ENCODE results near the gene ABAT.

The ABAT gene

GRCh38 chr16:8822403-8822802, 148.0 kb downstream of the ABAT start:
- H3K27ac ChIP-seq (ENCODE audit: low read depth, low read length) = no peak overlapping the region
- no peak overlapping the region for H3K9ac ChIP-seq (ENCODE audit: low read length)
- H3K9me3 ChIP-seq (ENCODE audit: control insufficient read depth, insufficient read depth, low read depth, low read length) = no peaks in the 10 kb centered on the region
- no peaks in the 10 kb centered on the region for H3K27me3 ChIP-seq (ENCODE audit: control insufficient read depth, insufficient read depth, low read length)
- peaks cover 9% of the 10 kb centered on the region for H3K4me1 ChIP-seq (ENCODE audit: control insufficient read depth, insufficient read depth, low read length)
- H3K4me3 ChIP-seq (ENCODE audit: low read depth, low read length) = no peak overlapping the region
- peaks cover 82% of the 10 kb centered on the region for H3K36me3 ChIP-seq (ENCODE audit: control insufficient read depth, insufficient read depth, low read length)

- Histone ChIP-seq H3K9ac (ENCODE audit: low read length) (no peak overlapping the region), H3K27ac (ENCODE audit: low read depth, low read length) (no peak overlapping the region), H3K36me3 (ENCODE audit: control insufficient read depth, insufficient read depth, low read length) (peaks cover 65% of the 10 kb centered on the region)
Measured at GRCh38 chr16:8826278-8826879, 152.0 kb downstream of the ABAT start.

DNA sequence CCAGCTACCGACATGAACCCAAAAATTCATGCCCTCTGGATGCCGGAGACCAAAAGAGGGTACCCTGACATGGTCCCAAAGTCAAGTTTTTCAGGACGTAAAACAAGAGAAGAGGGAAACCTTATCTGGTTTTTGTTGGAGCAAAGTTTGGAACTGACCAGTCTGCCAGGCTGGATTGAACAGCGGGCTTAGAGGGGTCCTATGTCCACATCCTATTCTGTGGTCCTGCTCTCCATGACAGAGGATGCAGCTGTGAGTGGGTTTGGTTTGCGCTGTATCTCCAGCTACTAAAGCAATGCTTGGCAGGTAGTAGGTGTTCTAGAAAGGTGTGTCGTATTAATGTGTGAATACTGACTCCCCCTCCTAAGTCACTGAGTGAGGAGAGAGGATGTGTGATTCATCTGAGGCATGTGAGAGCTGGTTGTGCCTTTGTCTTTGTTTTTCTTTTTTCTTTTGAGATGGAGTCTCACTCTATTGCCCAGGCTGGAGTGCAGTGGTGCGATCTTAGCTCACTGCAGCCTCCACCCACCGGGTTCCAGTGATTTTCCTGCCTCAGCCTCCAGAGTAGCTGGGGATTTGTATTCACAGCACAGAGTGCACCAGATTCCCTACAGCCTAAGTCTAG, 154.2 kb downstream of the ABAT start:
- Histone ChIP-seq H3K36me3 (ENCODE audit: control insufficient read depth, insufficient read depth, low read length) (peaks cover 46% of the 10 kb centered on the region), H3K4me1 (ENCODE audit: control insufficient read depth, insufficient read depth, low read length) (peaks cover 38% of the 10 kb centered on the region), H3K27ac (ENCODE audit: low read depth, low read length) (no peak overlapping the region), H3K4me3 (ENCODE audit: low read depth, low read length) (no peak overlapping the region), H3K9ac (ENCODE audit: low read length) (no peak overlapping the region), H3K27me3 (ENCODE audit: control insufficient read depth, insufficient read depth, low read length) (no peaks in the 10 kb centered on the region), H3K9me3 (ENCODE audit: control insufficient read depth, insufficient read depth, low read depth, low read length) (no peaks in the 10 kb centered on the region)

More at GRCh38 chr16:8826278-8826879, 152.0 kb downstream of the ABAT start:
- Histone ChIP-seq H3K27me3 (ENCODE audit: control insufficient read depth, insufficient read depth, low read length) (no peaks in the 10 kb centered on the region), H3K4me3 (ENCODE audit: low read depth, low read length) (no peak overlapping the region), H3K9me3 (ENCODE audit: control insufficient read depth, insufficient read depth, low read depth, low read length) (no peaks in the 10 kb centered on the region), H3K4me1 (ENCODE audit: control insufficient read depth, insufficient read depth, low read length) (peaks cover 29% of the 10 kb centered on the region)

DNA sequence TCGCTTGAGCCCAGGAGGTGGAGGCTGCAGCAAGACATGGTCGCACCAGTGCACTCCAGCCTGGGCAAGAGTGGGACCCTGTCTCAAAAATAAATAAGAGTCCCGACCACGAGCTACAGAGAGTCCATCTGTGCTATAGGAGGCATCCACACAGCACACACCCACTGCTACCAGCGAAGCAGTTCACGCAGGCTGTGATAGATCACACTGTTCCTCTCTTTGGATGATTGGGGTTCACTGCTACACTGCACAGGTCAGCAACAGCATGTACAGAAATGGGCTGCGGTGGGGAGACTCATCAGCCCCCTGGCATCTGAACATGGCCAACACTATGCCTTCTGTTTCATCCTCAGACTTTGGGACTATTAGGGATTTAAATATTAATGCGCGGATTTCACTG, 157.0 kb downstream of the ABAT start:
- Histone ChIP-seq H3K4me3 (ENCODE audit: low read depth, low read length) (peak overlapping the region; percentile 21), H3K27me3 (ENCODE audit: control insufficient read depth, insufficient read depth, low read length) (no peaks in the 10 kb centered on the region), H3K36me3 (ENCODE audit: control insufficient read depth, insufficient read depth, low read length) (peaks cover 27% of the 10 kb centered on the region), H3K9ac (ENCODE audit: low read length) (peak overlapping the region; percentile 87), H3K27ac (ENCODE audit: low read depth, low read length) (peak overlapping the region; percentile 90), H3K4me1 (ENCODE audit: control insufficient read depth, insufficient read depth, low read length) (peaks cover 44% of the 10 kb centered on the region), H3K9me3 (ENCODE audit: control insufficient read depth, insufficient read depth, low read depth, low read length) (no peaks in the 10 kb centered on the region)

DNA sequence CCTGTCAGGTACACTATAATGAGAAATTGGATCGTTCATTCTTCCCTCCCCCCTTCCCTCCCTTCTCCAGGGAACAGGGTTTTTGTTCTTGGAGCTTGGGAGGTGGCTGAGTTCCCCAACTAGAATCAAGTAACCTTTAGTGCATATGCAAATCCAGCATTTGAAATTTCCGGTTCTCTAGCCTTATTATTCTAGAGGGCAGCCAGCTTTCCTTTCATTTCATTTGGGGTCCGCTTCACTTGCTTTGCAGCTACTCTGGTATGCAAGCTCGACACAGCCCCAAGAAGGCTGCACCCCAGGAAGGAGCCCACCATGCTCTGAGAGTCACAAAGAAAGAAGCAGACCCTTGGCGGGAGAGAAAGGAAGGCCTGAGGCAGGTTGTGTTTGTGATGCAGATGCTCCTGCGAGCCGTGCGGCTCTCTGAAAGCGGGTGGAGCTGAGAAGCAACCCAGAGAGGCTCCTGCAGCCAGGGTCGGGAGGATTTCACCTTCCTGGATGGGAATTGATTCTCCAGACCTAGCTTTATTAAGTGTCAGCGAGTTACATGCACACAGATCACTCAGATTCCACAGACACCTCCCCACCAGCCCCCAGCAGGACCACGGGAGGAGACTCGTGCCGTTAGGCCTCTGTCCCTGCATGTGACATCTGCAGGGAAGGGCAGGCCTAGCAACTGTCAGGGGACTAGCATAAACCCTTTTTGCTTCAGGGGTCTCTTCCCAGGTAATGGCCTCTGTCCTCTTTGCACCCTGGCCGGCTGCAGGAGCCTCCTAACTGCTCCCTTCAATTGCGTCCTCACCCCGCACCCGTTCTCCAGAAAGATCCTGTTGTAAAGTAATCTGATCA, 157.7 kb downstream of the ABAT start:
- peak overlapping the region; percentile 90 for H3K27ac ChIP-seq (ENCODE audit: low read depth, low read length)
- peak overlapping the region; percentile 33 for H3K4me3 ChIP-seq (ENCODE audit: low read depth, low read length)
- no peaks in the 10 kb centered on the region for H3K9me3 ChIP-seq (ENCODE audit: control insufficient read depth, insufficient read depth, low read depth, low read length)
- peaks cover 48% of the 10 kb centered on the region for H3K4me1 ChIP-seq (ENCODE audit: control insufficient read depth, insufficient read depth, low read length)
- no peaks in the 10 kb centered on the region for H3K27me3 ChIP-seq (ENCODE audit: control insufficient read depth, insufficient read depth, low read length)
- H3K9ac ChIP-seq (ENCODE audit: low read length) = peak overlapping the region; percentile 87
- H3K36me3 ChIP-seq (ENCODE audit: control insufficient read depth, insufficient read depth, low read length) = peaks cover 23% of the 10 kb centered on the region

GRCh38 chr16:8832717-8833105, 158.3 kb downstream of the ABAT start:
- H3K4me3 ChIP-seq (ENCODE audit: low read depth, low read length) = no peak overlapping the region
- H3K9me3 ChIP-seq (ENCODE audit: control insufficient read depth, insufficient read depth, low read depth, low read length) = no peaks in the 10 kb centered on the region
- H3K4me1 ChIP-seq (ENCODE audit: control insufficient read depth, insufficient read depth, low read length) = peaks cover 49% of the 10 kb centered on the region
- H3K36me3 ChIP-seq (ENCODE audit: control insufficient read depth, insufficient read depth, low read length) = peaks cover 23% of the 10 kb centered on the region
- H3K27me3 ChIP-seq (ENCODE audit: control insufficient read depth, insufficient read depth, low read length) = no peaks in the 10 kb centered on the region
- H3K9ac ChIP-seq (ENCODE audit: low read length) = peak overlapping the region; percentile 87
- peak overlapping the region; percentile 90 for H3K27ac ChIP-seq (ENCODE audit: low read depth, low read length)

All from HUES6 (cell line).